MM.1S (cell line): ENCODE measurements around the gene ARTN.

Source experiments
- DNase-seq: peaks from one replicate; pipeline ENCODE4 v3.0.0-alpha.2; 2015
- H2AFZ ChIP-seq: fragments of 300-600 bp; sonication (generic); 2 replicates; pipeline ENCODE4 v1.6.0; 2016; ENCODE audit warnings: antibody characterized with exemption, low read length
- H3F3A ChIP-seq: fragments of 300-600 bp; sonication (generic); 2 replicates; pipeline ENCODE4 v1.6.1; 2016; ENCODE audit warnings: mild to moderate bottlenecking, antibody characterized with exemption, low read length, moderate library complexity, mixed read lengths; ENCODE audit not compliant: insufficient read depth
- H3K27ac ChIP-seq: fragments of 300-600 bp; sonication (generic); 2 replicates; pipeline ENCODE4 v1.5.1; 2016; ENCODE audit warnings: mild to moderate bottlenecking, low read length
- H3K27me3 ChIP-seq: fragments of 300-600 bp; sonication (generic); replicated peaks from 2 replicates; pipeline ENCODE4 v1.6.0; 2016; ENCODE audit warnings: low read length; ENCODE audit not compliant: insufficient read depth
- H3K36me3 ChIP-seq: fragments of 300-600 bp; sonication (generic); replicated peaks from 2 replicates; pipeline ENCODE4 v1.6.1; 2016; ENCODE audit warnings: mild to moderate bottlenecking, low read length, mixed read lengths; ENCODE audit not compliant: insufficient read depth
- H3K4me1 ChIP-seq: fragments of 300-600 bp; sonication (generic); 2 replicates; pipeline ENCODE4 v1.6.1; 2016; ENCODE audit warnings: low read length, mixed read lengths
- H3K4me2 ChIP-seq: fragments of 300-600 bp; sonication (generic); 2 replicates; pipeline ENCODE4 v1.6.0; 2016; ENCODE audit warnings: low read depth, low read length
- H3K4me3 ChIP-seq: fragments of 300-600 bp; sonication (generic); 2 replicates; pipeline ENCODE4 v1.5.1; 2016; ENCODE audit warnings: low read length, mixed read lengths
- H3K79me2 ChIP-seq: fragments of 300-600 bp; sonication (generic); 2 replicates; pipeline ENCODE4 v1.6.1; 2016; ENCODE audit warnings: mixed run types, low read length, mixed read lengths
- H3K9ac ChIP-seq: fragments of 300-600 bp; sonication (generic); 2 replicates; pipeline ENCODE4 v1.6.1; 2016; ENCODE audit warnings: low read length, mixed read lengths
- H3K9me2 ChIP-seq: fragments of 300-600 bp; sonication (generic); replicated peaks from 2 replicates; pipeline ENCODE4 v1.6.1; 2016; ENCODE audit warnings: mild to moderate bottlenecking, low read length, mixed read lengths; ENCODE audit not compliant: insufficient read depth
- H3K9me3 ChIP-seq: fragments of 300-600 bp; sonication (generic); replicated peaks from 2 replicates; pipeline ENCODE4 v1.6.1; 2016; ENCODE audit warnings: mild to moderate bottlenecking, low read length, mixed read lengths; ENCODE audit not compliant: insufficient read depth
- H4K20me1 ChIP-seq: fragments of 300-600 bp; sonication (generic); 2 replicates; pipeline ENCODE4 v1.6.1; 2016; ENCODE audit warnings: mild to moderate bottlenecking, low read length, moderate library complexity, mixed read lengths; ENCODE audit not compliant: insufficient read depth
- EZH2 ChIP-seq: fragments of 300-600 bp; sonication (generic); optimal IDR thresholded peaks from 2 replicates; pipeline ENCODE3; 2017; ENCODE audit warnings: low read depth, mild to moderate bottlenecking, antibody characterized with exemption, low read length, mixed read lengths
- EZH2phosphoT487 ChIP-seq: fragments of 300-600 bp; sonication (generic); IDR thresholded peaks from 2 replicates; pipeline ENCODE4 v1.6.1; 2018; ENCODE audit warnings: antibody characterized with exemption, low read length
- TF ChIP-seq, protein P1 (sequence below): fragments of 300-600 bp; sonication (generic); IDR thresholded peaks from 2 replicates; pipeline ENCODE4 v1.5.1; 2016; ENCODE audit warnings: antibody characterized with exemption, low read length, mixed read lengths

The ARTN gene

DNA sequence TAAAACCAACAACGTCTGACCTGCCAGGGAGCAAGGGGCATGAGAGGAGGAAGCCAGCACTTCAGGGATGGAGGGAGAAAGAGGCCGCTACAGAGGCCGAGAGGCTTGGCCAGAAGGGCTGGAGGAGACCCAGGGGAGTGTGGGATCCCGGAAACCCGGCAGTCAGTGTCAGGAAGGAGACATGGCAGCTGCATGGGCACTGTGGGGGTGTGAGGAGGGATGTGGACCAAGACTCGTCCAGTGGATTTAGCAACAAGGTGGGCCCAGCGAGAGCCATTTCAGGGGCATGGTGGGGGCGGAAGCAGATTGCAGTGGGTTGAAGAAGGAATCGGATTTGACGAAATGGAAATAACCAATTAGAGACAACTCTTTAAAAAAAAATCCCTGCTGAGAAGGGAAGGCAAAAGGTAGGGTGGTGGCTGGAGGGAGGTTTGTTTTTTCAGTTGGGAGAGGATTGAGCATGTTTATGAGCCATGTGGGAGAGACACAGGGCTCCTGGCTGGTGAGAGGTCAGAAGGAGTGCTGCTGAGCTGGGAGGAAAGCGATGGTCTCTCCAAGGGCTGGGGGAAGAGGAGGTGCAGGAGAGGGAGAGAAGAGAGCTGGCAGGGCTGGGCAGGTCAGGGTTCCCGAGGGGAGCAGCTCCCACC, 49.8 kb downstream of the ARTN start:
- DNase-seq = no peak
- Histone ChIP-seq H3K79me2 (peaks cover 18% of the 10 kb centered on the region), H3K4me2 (no peak overlapping the region), H3K9me2 (no peaks in the 10 kb centered on the region), H4K20me1 (no peaks in the 10 kb centered on the region), H3F3A (peaks cover under 1% of the 10 kb centered on the region; the same call in 1 of the 2 replicates), H3K9me3 (no peaks in the 10 kb centered on the region), H2AFZ (no peak overlapping the region), H3K4me1 (peaks cover 6% of the 10 kb centered on the region; the same call in 1 of the 2 replicates), H3K27ac (no peak overlapping the region), H3K4me3 (no peak overlapping the region), H3K36me3 (no peaks in the 10 kb centered on the region), H3K9ac (no peak overlapping the region), H3K27me3 (no peaks in the 10 kb centered on the region)
- TF ChIP-seq, protein P1, sequence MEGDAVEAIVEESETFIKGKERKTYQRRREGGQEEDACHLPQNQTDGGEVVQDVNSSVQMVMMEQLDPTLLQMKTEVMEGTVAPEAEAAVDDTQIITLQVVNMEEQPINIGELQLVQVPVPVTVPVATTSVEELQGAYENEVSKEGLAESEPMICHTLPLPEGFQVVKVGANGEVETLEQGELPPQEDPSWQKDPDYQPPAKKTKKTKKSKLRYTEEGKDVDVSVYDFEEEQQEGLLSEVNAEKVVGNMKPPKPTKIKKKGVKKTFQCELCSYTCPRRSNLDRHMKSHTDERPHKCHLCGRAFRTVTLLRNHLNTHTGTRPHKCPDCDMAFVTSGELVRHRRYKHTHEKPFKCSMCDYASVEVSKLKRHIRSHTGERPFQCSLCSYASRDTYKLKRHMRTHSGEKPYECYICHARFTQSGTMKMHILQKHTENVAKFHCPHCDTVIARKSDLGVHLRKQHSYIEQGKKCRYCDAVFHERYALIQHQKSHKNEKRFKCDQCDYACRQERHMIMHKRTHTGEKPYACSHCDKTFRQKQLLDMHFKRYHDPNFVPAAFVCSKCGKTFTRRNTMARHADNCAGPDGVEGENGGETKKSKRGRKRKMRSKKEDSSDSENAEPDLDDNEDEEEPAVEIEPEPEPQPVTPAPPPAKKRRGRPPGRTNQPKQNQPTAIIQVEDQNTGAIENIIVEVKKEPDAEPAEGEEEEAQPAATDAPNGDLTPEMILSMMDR = no peak
- TF ChIP-seq EZH2phosphoT487 (no peak), EZH2 (no peak)

DNA sequence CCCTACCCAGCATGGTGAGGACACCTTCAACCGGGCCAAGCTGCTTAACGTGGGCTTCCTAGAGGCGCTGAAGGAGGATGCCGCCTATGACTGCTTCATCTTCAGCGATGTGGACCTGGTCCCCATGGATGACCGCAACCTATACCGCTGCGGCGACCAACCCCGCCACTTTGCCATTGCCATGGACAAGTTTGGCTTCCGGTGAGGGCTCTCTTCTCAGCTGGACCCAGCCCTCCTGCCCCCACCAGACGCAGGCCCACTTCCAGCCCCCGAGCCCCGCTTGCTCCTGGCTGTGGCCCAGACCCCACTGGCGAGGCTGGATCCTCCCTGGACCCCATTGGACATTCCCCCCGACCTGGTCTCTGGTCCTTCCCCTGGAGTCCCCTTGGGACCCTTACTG, 51.3 kb downstream of the ARTN start:
- H2AFZ ChIP-seq = no peak overlapping the region
- no peak overlapping the region for H3K4me2 ChIP-seq
- H3K27me3 ChIP-seq = no peaks in the 10 kb centered on the region
- H3F3A ChIP-seq = no peaks in the 10 kb centered on the region
- H4K20me1 ChIP-seq = no peaks in the 10 kb centered on the region
- no peaks in the 10 kb centered on the region for H3K36me3 ChIP-seq
- no peak overlapping the region for H3K9ac ChIP-seq
- no peaks in the 10 kb centered on the region for H3K9me2 ChIP-seq
- H3K4me1 ChIP-seq = peaks cover 5% of the 10 kb centered on the region; the same call in 1 of the 2 replicates
- TF ChIP-seq, protein P1 = no peak
- TF ChIP-seq EZH2 (no peak), EZH2phosphoT487 (no peak)
- H3K4me3 ChIP-seq = no peak overlapping the region
- DNase-seq = no peak
- no peaks in the 10 kb centered on the region for H3K9me3 ChIP-seq
- H3K79me2 ChIP-seq = peaks cover 16% of the 10 kb centered on the region
- H3K27ac ChIP-seq = no peak overlapping the region

DNA sequence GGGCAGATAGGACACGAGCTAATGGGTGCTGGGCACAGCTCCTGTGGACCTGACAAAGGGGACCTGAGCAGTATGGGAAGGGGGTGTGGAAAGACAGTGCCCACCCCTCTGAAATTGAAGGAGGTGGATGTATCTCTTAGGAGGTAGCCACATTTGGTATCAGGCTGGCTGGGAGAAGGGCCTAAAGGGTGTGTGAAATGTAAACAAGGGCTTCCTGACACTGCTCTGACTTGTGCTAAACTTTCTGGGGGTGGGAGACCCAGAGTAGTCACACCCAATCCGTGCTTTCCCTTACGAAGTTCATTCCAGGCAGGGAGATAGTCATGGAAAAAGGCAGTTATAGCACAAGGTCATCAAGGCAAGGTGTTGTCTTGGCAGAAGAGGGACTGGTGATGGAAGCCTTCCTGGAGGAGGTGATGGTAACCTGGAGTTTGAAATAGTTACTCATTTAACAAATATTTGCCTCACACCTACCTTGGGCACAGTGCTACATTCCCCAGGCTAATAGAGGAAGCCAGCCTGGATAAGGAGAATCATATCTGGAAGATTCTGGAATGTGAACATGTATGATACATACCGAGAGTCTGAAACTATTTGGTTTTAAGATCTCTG, 52.5 kb downstream of the ARTN start:
- no peak overlapping the region for H3K4me3 ChIP-seq
- H2AFZ ChIP-seq = no peak overlapping the region
- no peaks in the 10 kb centered on the region for H4K20me1 ChIP-seq
- H3K36me3 ChIP-seq = no peaks in the 10 kb centered on the region
- peaks cover 7% of the 10 kb centered on the region; the same call in 1 of the 2 replicates for H3K79me2 ChIP-seq
- H3K4me1 ChIP-seq = peaks cover 7% of the 10 kb centered on the region
- H3K27ac ChIP-seq = no peak overlapping the region
- H3K9ac ChIP-seq = no peak overlapping the region
- no peak for DNase-seq
- no peaks in the 10 kb centered on the region for H3K27me3 ChIP-seq
- no peaks in the 10 kb centered on the region for H3K9me3 ChIP-seq
- no peak overlapping the region for H3K4me2 ChIP-seq
- TF ChIP-seq EZH2 (no peak), EZH2phosphoT487 (no peak)
- TF ChIP-seq, protein P1 = no peak
- H3K9me2 ChIP-seq = no peaks in the 10 kb centered on the region
- peaks cover 2% of the 10 kb centered on the region; the same call in 1 of the 2 replicates for H3F3A ChIP-seq
